Activated T-helper 1 cell treated with anti-CD3 and anti-CD28 coated beads, Interleukin-12 subunit alpha, Interleukin-12 subunit beta, Interleukin-2, Interleukin-4 antibody, amounts not matched to agents 30 ng/mL and 10 ng/mL and 1 ng/mL, durations not matched to agents 14 hours and 24 hours and 36 hours (primary cell): ENCODE results near the gene FAM163B. TPM values are rescaled to one million over a fixed set of nuclear protein-coding genes. Genes with fewer than 3 reads are reported as not detected.

Experiments used
- DNase-seq: peaks from one replicate; pipeline ENCODE4 v3.0.0; 2021; ENCODE audit warnings: low spot score
- H3K27ac Mint-ChIP-seq: one replicate; pipeline ENCODE4 v1.8.0; 2021; ENCODE audit warnings: mild to moderate bottlenecking, mixed read lengths
- H3K27me3 Mint-ChIP-seq: one replicate; pipeline ENCODE4 v1.8.0; 2022; ENCODE audit warnings: mild to moderate bottlenecking, moderate library complexity, mixed read lengths; ENCODE audit not compliant: insufficient read depth
- H3K36me3 Mint-ChIP-seq: one replicate; pipeline ENCODE4 v1.8.0; 2021; ENCODE audit warnings: low read depth, mixed read lengths
- H3K4me1 Mint-ChIP-seq: one replicate; pipeline ENCODE4 v1.8.0; 2021; ENCODE audit warnings: low read depth, mixed read lengths
- H3K4me3 Mint-ChIP-seq: one replicate; pipeline ENCODE4 v1.8.0; 2021; ENCODE audit warnings: mild to moderate bottlenecking, moderate library complexity, mixed read lengths
- H3K9me3 Mint-ChIP-seq: one replicate; pipeline ENCODE4 v1.8.0; 2021; ENCODE audit warnings: mixed read lengths
- intact Hi-C: fragments of 100-400 bp; cut with micrococcal nuclease; formaldehyde crosslinking; loops from one replicate; pipeline ENCODE4 v1.15.1; 2024
- total RNA-seq: library from RNA; stranded (reverse); gene quantifications from 2 replicates; pipeline ENCODE4 v1.2.3, GENCODE V29; 2022

The FAM163B gene
- total RNA-seq, result not detected in 2 replicates

DNA sequence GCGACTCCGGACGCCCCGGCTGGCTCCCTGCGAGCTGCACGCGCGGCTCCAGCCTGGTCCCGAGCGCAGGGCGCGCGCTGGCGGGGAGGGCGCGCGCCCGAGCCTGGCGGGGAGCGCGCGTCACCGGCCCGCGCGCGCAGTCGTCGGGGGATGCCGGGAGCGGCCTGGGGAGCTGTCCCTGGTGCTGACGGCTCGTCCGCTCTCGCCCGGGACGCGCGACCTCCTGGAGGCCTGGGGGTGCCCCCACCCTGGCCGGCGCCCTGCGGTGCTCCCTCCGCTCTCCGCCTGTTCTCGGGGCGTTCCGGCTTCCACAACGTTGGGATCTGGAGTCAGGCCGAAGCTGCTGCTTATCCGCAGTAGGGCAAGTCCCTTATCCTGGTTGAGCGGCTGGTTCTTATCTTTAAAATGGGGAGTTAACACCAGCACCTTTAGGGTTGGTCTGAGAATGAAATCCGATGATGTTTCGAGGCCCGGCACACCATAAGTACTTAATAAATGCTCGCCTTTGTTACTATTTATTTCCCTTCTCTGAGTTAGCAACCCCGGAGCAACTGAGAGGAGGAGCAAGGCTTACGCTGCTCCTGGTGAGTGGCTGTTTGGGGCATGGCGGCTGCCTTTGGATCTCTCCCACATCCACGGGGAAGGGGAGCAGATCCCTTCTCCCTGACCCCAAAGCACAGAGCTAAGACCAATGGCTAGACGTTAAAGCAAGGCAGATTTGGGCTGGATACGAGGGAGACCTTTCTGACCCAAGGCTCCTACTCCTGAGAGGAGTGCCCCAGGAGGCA lies at the start of gene FAM163B:
Gene FAM163B, minus strand, starts transcription at position 79 of the 788 bp plus-strand sequence. CDS start 29,166 bp downstream, outside the sequence.
- Mint-ChIP-seq H3K27ac (no peak within 1 kb of the TSS), H3K27me3 (peaks cover 15% of the 10 kb centered on the region), H3K36me3 (no peaks in the 10 kb centered on the region), H3K4me3 (no peak within 1 kb of the TSS), H3K4me1 (no peaks in the 10 kb centered on the region), H3K9me3 (no peaks in the 10 kb centered on the region)
- DNase-seq, result peak; percentile 30
- intact Hi-C loops, result no loop called here

DNA sequence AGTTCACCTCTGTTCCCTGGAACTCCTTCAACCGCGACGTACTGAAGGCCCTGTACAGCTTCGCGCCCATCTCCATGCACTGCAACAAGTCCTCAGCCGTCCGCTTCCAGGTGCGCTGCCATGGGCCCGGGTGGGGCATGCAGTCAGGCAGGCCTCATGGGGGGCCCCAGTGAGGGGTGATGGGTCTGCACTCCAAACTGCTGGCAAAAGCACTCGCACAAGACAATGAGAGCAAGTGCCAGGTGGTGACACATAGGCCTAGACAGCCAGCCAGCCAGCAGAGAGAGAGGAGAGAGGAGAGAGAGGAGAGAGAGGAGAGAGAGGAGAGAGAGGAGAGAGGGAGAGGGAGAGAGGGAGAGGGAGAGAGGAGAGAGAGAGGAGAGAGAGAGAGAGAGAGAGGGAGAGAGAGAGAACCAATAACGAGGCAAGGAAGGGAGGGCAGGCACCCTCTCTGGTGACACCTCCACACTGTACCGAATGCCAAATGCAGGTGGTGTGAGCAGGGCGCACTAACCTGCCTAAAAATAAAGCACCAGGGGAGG lies 48.0 kb upstream of the FAM163B start:
- Mint-ChIP-seq H3K4me3 (no peak overlapping the region), H3K36me3 (no peaks in the 10 kb centered on the region), H3K27me3 (peaks cover 23% of the 10 kb centered on the region), H3K9me3 (no peaks in the 10 kb centered on the region), H3K4me1 (no peaks in the 10 kb centered on the region), H3K27ac (no peak overlapping the region)
- intact Hi-C loops, result no loop called here
- no peak for DNase-seq

DNA sequence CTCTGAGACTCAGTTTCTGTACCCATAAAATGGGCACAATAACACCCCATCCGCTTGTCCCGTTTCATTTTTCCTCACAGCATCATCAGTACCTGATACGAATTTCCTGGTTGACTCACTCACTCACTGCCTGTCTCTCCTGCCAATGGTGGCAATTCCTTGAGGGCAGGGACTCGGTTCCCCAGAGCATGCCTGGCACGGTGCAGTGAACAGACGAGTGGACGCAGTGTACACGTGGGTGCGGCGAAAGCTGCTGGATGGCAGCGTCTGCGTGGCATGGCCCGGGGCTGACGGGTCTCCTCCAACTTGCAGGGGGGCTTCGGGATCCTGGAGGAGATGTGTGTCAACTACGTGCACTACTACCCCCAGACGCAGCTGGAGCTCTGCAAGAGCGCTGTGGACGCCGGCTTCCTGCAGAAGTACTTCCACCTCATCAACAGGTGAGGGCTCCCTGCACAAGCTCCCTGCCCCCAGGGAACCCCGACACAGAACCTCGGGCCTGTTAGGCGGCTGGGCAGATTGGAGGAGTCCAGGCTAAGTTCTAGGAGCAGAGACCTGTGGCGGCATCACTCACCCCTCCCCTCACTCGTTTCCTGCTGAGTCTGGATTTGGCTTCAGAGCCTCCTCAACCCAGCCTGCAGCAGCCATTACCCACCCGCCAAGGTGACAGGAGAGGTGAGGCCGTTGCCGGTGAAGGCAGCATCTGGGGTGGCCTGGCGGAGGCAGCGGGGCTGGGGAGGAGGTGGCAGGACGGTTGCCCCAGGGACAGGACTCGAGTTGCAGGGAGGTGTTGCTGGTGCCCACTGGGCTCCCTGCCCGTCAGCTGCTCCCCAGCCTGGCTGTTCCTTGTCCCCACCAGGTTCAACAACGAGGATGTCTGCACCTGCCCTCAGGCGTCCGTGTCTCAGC lies 47.3 kb upstream of the FAM163B start:
- H3K4me1 Mint-ChIP-seq, result no peaks in the 10 kb centered on the region
- peaks cover 21% of the 10 kb centered on the region for H3K27me3 Mint-ChIP-seq

DNA sequence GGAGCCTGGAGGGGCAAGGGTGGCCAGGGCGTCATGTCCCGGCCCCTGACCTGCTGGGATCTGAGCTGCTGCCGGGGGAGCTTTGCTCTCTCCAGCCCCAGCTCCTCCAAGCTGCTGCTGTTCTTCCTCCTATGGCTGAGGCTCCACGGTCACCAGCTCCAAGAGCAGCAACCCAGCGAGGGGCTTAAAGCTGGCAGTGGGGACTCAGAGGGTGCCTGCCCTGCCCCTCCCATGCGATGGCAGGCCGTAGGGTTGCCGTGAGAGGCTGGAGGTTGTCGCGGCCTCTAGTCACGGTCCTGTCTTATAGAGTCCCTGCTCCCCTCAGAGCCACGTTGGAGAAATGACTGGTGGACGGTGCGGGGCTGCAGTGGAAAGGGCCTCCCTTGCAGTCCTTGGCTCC lies 46.5 kb upstream of the FAM163B start:
- Mint-ChIP-seq H3K36me3 (no peaks in the 10 kb centered on the region), H3K27me3 (peaks cover 20% of the 10 kb centered on the region), H3K4me1 (no peaks in the 10 kb centered on the region), H3K27ac (no peak overlapping the region), H3K4me3 (no peak overlapping the region), H3K9me3 (no peaks in the 10 kb centered on the region)
- DNase-seq, result no peak
- intact Hi-C loops, result no loop called here

More for the DNA sequence above, 47.3 kb upstream of the FAM163B start:
- no peak overlapping the region for H3K27ac Mint-ChIP-seq
- no peak overlapping the region for H3K4me3 Mint-ChIP-seq
- H3K36me3 Mint-ChIP-seq, result no peaks in the 10 kb centered on the region
- intact Hi-C loops, result no loop called here
- no peak for DNase-seq
- H3K9me3 Mint-ChIP-seq, result no peaks in the 10 kb centered on the region

DNA sequence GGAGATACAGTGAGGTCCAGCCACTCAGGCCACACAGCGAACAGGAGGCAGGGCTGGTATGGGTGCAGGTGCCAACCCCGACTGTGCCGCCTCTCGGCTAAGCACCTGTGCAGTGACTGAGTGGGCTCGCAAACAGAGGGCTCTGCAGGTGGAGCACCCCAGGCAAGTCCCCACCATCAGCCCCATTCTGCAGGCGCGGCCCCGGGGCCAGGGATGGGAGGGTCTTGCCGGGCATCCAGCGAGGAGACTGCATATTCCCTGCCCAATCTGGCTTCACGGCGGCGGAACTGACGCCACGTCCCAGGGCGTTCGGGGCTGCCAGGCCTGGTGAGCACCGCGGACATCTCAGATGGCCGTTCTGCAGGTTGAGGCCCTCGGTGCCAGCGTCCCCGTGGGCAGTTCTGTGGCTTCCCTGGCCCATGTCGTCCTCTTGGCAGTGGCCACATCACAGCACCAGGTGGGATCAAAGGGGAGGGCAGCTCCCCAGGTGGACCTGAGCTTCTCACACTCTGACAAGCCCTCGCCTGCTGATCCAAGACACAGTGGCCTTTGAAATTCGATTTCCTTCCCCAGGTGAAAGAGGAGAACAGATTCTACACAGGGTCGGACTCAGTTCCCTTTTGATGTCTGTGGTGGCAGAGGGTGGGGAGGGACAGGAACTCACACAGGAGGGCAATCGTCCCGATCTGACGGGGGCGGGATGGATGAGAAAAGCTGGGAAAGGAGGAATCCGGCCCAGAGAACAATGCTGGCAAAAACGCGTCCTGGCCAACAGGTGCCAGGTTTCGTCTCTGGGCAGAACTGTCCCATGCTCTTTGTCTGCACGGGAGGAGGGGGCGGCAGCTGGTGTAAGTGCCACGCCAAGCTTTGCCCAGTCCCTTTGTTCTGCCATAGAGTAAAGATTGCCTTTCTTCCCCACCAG lies 45.8 kb upstream of the FAM163B start:
- Mint-ChIP-seq H3K4me3 (no peak overlapping the region), H3K27ac (no peak overlapping the region), H3K4me1 (no peaks in the 10 kb centered on the region), H3K27me3 (peaks cover 19% of the 10 kb centered on the region), H3K9me3 (no peaks in the 10 kb centered on the region), H3K36me3 (no peaks in the 10 kb centered on the region)
- DNase-seq, result no peak
- intact Hi-C loops, result no loop called here

DNA sequence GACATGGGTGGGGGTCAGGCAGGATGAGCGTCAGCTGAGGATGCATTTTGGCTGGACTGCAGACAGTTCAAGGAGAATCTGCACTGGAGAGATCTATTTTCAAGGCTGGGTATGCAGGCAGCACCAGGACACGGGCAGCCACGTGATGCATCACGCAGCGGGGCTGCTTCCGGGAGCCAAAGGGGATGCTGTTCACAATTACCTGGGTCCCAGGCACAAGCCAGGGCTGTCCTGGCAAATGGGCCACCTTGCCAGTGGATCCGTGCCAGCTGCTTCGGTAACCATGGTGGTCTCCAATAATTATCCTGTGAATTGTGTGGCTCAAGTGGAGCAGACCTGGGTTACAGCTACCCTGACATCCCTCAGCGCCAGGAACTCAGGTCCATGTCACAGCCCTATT lies 44.4 kb upstream of the FAM163B start:
- peaks cover 8% of the 10 kb centered on the region for H3K27me3 Mint-ChIP-seq
- H3K27ac Mint-ChIP-seq, result no peak overlapping the region
- intact Hi-C loops, result no loop called here

DNA sequence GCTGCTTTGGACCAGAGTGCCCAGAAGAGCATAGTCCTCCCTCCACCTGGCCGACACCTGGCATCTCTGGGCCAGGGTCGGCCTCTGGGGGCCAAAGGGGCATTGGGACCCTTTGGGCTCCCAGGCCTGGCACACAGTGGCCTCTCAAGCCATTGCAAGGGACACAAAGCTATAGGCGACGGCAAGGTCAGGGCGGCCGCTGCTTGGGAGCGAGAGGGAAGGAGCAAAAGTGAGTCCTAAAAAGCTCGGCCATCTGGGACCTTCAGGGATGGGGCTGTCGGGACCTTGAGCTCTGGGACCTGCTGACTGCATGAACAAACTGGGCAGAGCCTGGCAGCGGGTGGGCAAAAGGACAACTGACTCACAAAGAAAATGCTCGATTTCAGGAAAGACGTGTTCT lies 40.8 kb upstream of the FAM163B start:
- H3K4me3 Mint-ChIP-seq, result no peak overlapping the region

More for the DNA sequence above, 44.4 kb upstream of the FAM163B start:
- H3K4me1 Mint-ChIP-seq, result no peaks in the 10 kb centered on the region
- no peak for DNase-seq
- no peak overlapping the region for H3K4me3 Mint-ChIP-seq
- no peaks in the 10 kb centered on the region for H3K36me3 Mint-ChIP-seq
- no peaks in the 10 kb centered on the region for H3K9me3 Mint-ChIP-seq

DNA sequence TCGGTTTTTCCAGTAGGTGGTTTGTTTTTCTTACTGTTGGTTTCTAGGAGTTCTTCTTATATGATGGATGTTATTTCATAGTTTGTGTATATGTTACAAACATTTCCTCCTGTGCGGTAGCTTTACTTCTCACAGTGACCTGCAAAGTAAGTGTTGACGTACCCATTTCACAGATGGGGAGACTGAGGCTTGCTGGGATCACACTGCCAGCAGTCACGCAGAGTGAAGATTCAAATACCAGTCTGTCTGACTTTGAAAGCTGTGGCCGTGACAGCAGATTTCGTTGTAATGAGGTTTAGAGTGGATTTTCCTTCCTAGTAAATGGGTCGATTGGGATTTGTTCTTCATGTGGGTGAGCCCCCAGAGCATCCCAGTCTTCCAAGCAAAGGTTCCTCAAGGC lies 40.0 kb upstream of the FAM163B start:
- H3K36me3 Mint-ChIP-seq, result no peaks in the 10 kb centered on the region
- no peak for DNase-seq
- H3K27ac Mint-ChIP-seq, result no peak overlapping the region
- H3K9me3 Mint-ChIP-seq, result no peaks in the 10 kb centered on the region
- H3K27me3 Mint-ChIP-seq, result peaks cover 3% of the 10 kb centered on the region
- H3K4me1 Mint-ChIP-seq, result no peaks in the 10 kb centered on the region
- H3K4me3 Mint-ChIP-seq, result no peak overlapping the region
- intact Hi-C loops, result no loop called here

More for the DNA sequence above, 40.8 kb upstream of the FAM163B start:
- intact Hi-C loops, result no loop called here
- Mint-ChIP-seq H3K4me1 (no peaks in the 10 kb centered on the region), H3K36me3 (no peaks in the 10 kb centered on the region), H3K27ac (no peak overlapping the region), H3K27me3 (peaks cover 3% of the 10 kb centered on the region), H3K9me3 (no peaks in the 10 kb centered on the region)
- DNase-seq, result no peak

DNA sequence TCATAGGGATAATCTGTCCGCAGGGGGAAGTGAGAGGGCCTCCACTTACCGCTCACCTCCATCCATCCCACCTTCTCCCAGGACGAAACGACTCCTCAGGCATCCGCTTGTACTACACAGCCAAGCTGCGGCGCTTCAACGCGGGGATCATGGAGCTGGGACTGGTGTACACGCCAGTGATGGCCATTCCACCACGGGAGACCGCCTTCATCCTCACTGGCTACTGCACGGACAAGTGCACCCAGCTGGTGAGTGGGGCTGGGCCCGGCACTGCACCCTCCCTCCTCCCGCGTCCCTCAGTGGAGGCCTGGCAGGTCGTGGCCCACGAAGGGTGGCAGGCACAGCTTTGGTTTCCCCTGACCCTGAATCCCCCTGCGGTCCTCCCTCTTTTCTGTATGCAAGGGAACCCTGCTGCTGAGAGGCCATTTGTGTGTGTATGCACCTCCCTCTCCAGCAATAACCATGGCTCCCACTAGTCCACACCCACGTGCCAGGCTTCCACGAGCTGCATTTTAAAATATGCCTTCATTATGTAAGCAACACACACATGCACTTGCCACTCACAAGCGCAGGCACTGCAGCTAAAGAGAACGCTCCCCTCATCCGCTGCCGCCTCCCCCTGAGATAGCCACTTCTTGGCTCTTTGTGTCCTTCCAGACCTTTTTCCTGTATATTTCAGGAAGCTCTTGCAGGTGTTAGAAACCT lies 38.7 kb upstream of the FAM163B start:
- Mint-ChIP-seq H3K9me3 (no peaks in the 10 kb centered on the region), H3K36me3 (no peaks in the 10 kb centered on the region), H3K4me3 (no peak overlapping the region), H3K4me1 (no peaks in the 10 kb centered on the region), H3K27ac (no peak overlapping the region), H3K27me3 (peaks cover 3% of the 10 kb centered on the region)
- no peak for DNase-seq
- intact Hi-C loops, result no loop called here

DNA sequence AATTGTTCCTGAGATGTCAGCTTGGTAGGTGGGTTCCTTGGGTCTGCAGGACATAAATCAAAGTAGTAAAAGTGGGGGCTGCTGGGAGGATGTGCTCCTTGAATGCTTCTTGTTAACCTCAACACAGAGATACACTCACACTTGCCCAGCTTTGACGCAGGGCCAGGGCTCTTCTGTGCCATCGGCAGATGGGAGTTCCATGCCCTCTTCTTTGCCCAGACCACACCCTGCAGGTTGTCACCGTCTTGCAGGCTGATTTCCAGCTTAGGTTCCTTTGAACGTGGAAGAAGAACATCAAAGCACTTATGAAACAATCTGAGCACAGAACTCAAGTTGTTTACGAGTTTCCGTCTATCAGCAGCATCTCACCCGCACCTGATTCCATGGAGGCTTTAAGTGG lies 38.0 kb upstream of the FAM163B start:
- Mint-ChIP-seq H3K27me3 (peaks cover 3% of the 10 kb centered on the region), H3K27ac (no peak overlapping the region), H3K4me3 (no peak overlapping the region), H3K36me3 (no peaks in the 10 kb centered on the region), H3K4me1 (no peaks in the 10 kb centered on the region), H3K9me3 (no peaks in the 10 kb centered on the region)
- no peak for DNase-seq
- intact Hi-C loops, result no loop called here

DNA sequence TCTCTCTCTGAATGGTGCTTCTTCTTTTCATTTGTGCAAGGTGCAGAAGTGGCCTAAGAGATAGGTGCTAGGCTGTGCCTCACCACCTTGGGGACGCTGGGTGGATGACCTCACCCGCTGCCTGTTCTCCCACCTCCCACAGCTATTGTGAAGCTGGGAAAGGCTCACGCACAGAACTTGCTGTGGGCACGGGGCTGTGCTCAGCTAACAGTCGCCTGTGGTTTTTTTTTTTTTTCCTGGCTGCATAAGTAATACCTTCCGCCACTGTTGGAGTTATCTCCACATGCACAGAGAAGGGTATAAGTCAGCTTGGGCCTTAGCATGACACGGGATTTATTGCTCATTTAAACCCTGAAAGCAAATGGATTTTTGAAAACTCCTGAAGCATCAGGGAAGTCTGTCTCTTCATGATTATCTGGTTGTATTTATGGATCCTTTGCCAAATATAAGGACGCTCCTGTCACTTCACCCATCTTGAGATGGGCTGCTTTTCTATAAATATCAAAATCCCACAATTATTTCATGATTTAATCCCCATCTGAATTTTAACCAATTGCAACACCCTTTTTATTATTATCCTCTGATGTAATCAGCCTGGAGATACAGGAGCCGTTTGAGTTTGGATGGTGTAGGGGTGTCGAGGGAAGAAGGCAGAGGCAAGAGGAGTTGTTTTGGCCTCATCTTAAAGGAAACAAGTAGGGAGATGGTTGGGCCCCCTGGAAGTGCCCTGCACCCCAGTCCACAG lies 36.0 kb upstream of the FAM163B start:
- no peaks in the 10 kb centered on the region for H3K36me3 Mint-ChIP-seq
- no peak overlapping the region for H3K4me3 Mint-ChIP-seq
- no peak overlapping the region for H3K27ac Mint-ChIP-seq
- peaks cover 3% of the 10 kb centered on the region for H3K27me3 Mint-ChIP-seq
- H3K9me3 Mint-ChIP-seq, result no peaks in the 10 kb centered on the region
- no peaks in the 10 kb centered on the region for H3K4me1 Mint-ChIP-seq
- no peak for DNase-seq
- intact Hi-C loops, result no loop called here
